Lower lobe of right lung (tissue), 2 donors: ENCODE results near the gene ABCF3. TPM values are rescaled to one million over a fixed set of nuclear protein-coding genes. Genes with fewer than 3 reads are reported as not detected.

ENCODE experiments used
- ATAC-seq, 2 donors: fragments of 200-7000 bp; cut with Tn5 transposase; one replicate each; pipeline ENCODE4 v1.9.1; 2020 to 2022; ENCODE audit warnings: mild to moderate bottlenecking in 2 of 2, moderate library complexity in 2 of 2
- DNase-seq: peaks from one replicate; pipeline ENCODE4 v3.0.0-alpha.2; 2020
- H3K27ac ChIP-seq: fragments of 200-600 bp; one replicate; pipeline ENCODE4 v1.8.0; 2022
- H3K27me3 ChIP-seq: fragments of 200-600 bp; one replicate; pipeline ENCODE4 v1.8.0; 2022; ENCODE audit warnings: low read depth
- H3K36me3 ChIP-seq: fragments of 200-600 bp; one replicate; pipeline ENCODE4 v1.8.0; 2022; ENCODE audit warnings: mild to moderate bottlenecking
- H3K4me1 ChIP-seq: fragments of 200-600 bp; one replicate; pipeline ENCODE4 v1.8.0; 2022
- H3K4me3 ChIP-seq: fragments of 200-600 bp; one replicate; pipeline ENCODE4 v1.8.0; 2022; ENCODE audit warnings: mild to moderate bottlenecking
- H3K9me3 ChIP-seq: fragments of 200-600 bp; one replicate; pipeline ENCODE4 v1.8.0; 2022
- intact Hi-C: fragments of 100-400 bp; cut with DNase I; formaldehyde crosslinking; loops from one replicate; pipeline ENCODE4 v1.11.0; 2022
- total RNA-seq: library from RNA; stranded (reverse); fragmentation: NEBNext Ultra II Directional; extraction: Animal tissue kit (Norgen Biotek cat#: 25700); gene quantifications from one replicate; pipeline ENCODE4 v1.2.1, GENCODE V29; 2021
- TF ChIP-seq, protein P1 (sequence below): fragments of 200-600 bp; IDR thresholded peaks from one replicate; pipeline ENCODE4 v1.8.0; 2022; ENCODE audit warnings: antibody characterized with exemption, mild to moderate bottlenecking
- donor health status: DM: no; HTN: yes; CAD: no; lungs with severe emphysema.

Gene ABCF3
- total RNA-seq, 1 donor from 2014 or later: 60.7 TPM

- DNase-seq (no peak), ATAC-seq (no peak)
- TF ChIP-seq, protein P1, sequence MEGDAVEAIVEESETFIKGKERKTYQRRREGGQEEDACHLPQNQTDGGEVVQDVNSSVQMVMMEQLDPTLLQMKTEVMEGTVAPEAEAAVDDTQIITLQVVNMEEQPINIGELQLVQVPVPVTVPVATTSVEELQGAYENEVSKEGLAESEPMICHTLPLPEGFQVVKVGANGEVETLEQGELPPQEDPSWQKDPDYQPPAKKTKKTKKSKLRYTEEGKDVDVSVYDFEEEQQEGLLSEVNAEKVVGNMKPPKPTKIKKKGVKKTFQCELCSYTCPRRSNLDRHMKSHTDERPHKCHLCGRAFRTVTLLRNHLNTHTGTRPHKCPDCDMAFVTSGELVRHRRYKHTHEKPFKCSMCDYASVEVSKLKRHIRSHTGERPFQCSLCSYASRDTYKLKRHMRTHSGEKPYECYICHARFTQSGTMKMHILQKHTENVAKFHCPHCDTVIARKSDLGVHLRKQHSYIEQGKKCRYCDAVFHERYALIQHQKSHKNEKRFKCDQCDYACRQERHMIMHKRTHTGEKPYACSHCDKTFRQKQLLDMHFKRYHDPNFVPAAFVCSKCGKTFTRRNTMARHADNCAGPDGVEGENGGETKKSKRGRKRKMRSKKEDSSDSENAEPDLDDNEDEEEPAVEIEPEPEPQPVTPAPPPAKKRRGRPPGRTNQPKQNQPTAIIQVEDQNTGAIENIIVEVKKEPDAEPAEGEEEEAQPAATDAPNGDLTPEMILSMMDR: no peak
- no peak overlapping the region for H3K27ac ChIP-seq
- peaks cover 5% of the 10 kb centered on the region for H3K4me1 ChIP-seq
- no peaks in the 10 kb centered on the region for H3K27me3 ChIP-seq
- intact Hi-C loops: no loop called here
- H3K36me3 ChIP-seq: peaks cover 80% of the 10 kb centered on the region
- H3K9me3 ChIP-seq: no peaks in the 10 kb centered on the region
- H3K4me3 ChIP-seq: no peak overlapping the region
These were observed 15.8 kb upstream of the ABCF3 start for GRCh38 chr3:184169896-184170875.

GRCh38 chr3:184171562-184171961 is 14.4 kb upstream of the ABCF3 start:
- TF ChIP-seq, protein P1: no peak
- no peaks in the 10 kb centered on the region for H3K9me3 ChIP-seq
- intact Hi-C loops: no loop called here
- peaks cover 66% of the 10 kb centered on the region for H3K36me3 ChIP-seq
- H3K27me3 ChIP-seq: no peaks in the 10 kb centered on the region
- no peak for ATAC-seq
- no peak overlapping the region for H3K27ac ChIP-seq
- no peak overlapping the region for H3K4me3 ChIP-seq
- peaks cover 18% of the 10 kb centered on the region for H3K4me1 ChIP-seq
- DNase-seq: no peak

GRCh38 chr3:184172681-184173373 is 13.2 kb upstream of the ABCF3 start:
- TF ChIP-seq, protein P1: no peak
- H3K27ac ChIP-seq: no peak overlapping the region
- intact Hi-C loops: no loop called here
- no peak for ATAC-seq
- H3K27me3 ChIP-seq: no peaks in the 10 kb centered on the region
- no peak for DNase-seq
- peaks cover 31% of the 10 kb centered on the region for H3K4me1 ChIP-seq
- H3K9me3 ChIP-seq: no peaks in the 10 kb centered on the region
- peaks cover 63% of the 10 kb centered on the region for H3K36me3 ChIP-seq
- H3K4me3 ChIP-seq: no peak overlapping the region

GRCh38 chr3:184173374-184173722 is 12.7 kb upstream of the ABCF3 start:
- intact Hi-C loops: no loop called here
- DNase-seq (no peak), ATAC-seq (no peak)
- no peaks in the 10 kb centered on the region for H3K9me3 ChIP-seq
- no peak overlapping the region for H3K4me3 ChIP-seq
- TF ChIP-seq, protein P1: no peak
- H3K4me1 ChIP-seq: peaks cover 36% of the 10 kb centered on the region
- peaks cover 63% of the 10 kb centered on the region for H3K36me3 ChIP-seq
- H3K27me3 ChIP-seq: no peaks in the 10 kb centered on the region
- H3K27ac ChIP-seq: no peak overlapping the region

GRCh38 chr3:184174284-184174645 is 11.7 kb upstream of the ABCF3 start:
- Histone ChIP-seq H3K4me1 (peaks cover 36% of the 10 kb centered on the region), H3K36me3 (peaks cover 63% of the 10 kb centered on the region), H3K4me3 (no peak overlapping the region), H3K27ac (no peak overlapping the region), H3K27me3 (no peaks in the 10 kb centered on the region), H3K9me3 (no peaks in the 10 kb centered on the region)
- TF ChIP-seq, protein P1: no peak
- intact Hi-C loops: no loop called here
- DNase-seq (no peak), ATAC-seq (no peak)
